HepG2 (cell line): ENCODE data around the gene LIM2. TPM values are rescaled to one million over a fixed set of nuclear protein-coding genes. Genes with fewer than 3 reads are reported as not detected.

ENCODE experiments used
- BHLHE40 ChIP-seq: IDR thresholded peaks from 2 replicates; pipeline ENCODE4 v1.6.1; 2011; ENCODE audit warnings: low read length, improper control_type of control experiment
- CHD4 ChIP-seq: fragments of 200-600 bp; sonication (generic); IDR thresholded peaks from 2 replicates; pipeline ENCODE4 v1.7.0; 2017; ENCODE audit warnings: mild to moderate bottlenecking, low read length, borderline replicate concordance
- EED ChIP-seq: sonication (generic); formaldehyde crosslinking; IDR thresholded peaks from 2 replicates; pipeline ENCODE4 v1.5.0; 2020; ENCODE audit warnings: mild to moderate bottlenecking, missing genetic modification reagents
- HDAC6 ChIP-seq: fragments of 200-600 bp; sonication (generic); IDR thresholded peaks from 2 replicates; pipeline ENCODE4 v1.7.0; 2017; ENCODE audit warnings: mild to moderate bottlenecking, antibody characterized with exemption, low read length, low read depth
- HMG20A ChIP-seq: IDR thresholded peaks from 2 replicates; pipeline ENCODE4 v1.6.1; 2016; ENCODE audit warnings: borderline replicate concordance
- HOXA5 ChIP-seq: sonication (generic); formaldehyde crosslinking; IDR thresholded peaks from 2 replicates; pipeline ENCODE4 v1.4.0; 2020; ENCODE audit warnings: missing genetic modification reagents
- IRX3 ChIP-seq: sonication (generic); formaldehyde crosslinking; IDR thresholded peaks from 2 replicates; pipeline ENCODE4 v1.8.1; 2023; ENCODE audit warnings: mild to moderate bottlenecking, low read depth, missing genetic modification reagents, borderline replicate concordance
- PAX8 ChIP-seq: sonication (generic); formaldehyde crosslinking; IDR thresholded peaks from 2 replicates; pipeline ENCODE4 v1.8.0; 2022; ENCODE audit warnings: mild to moderate bottlenecking, missing genetic modification reagents, borderline replicate concordance
- SETDB1 ChIP-seq: sonication (generic); formaldehyde crosslinking; IDR thresholded peaks from 2 replicates; pipeline ENCODE4 v1.5.1; 2020; ENCODE audit warnings: missing genetic modification reagents, mild to moderate bottlenecking, borderline replicate concordance
- SIN3B ChIP-seq: fragments of 150-350 bp; IDR thresholded peaks from 2 replicates; pipeline ENCODE4 v1.6.1; 2014; ENCODE audit warnings: low read length
- STAT5B ChIP-seq: sonication (generic); formaldehyde crosslinking; IDR thresholded peaks from 2 replicates; pipeline ENCODE4 v1.4.0; 2020; ENCODE audit warnings: missing genetic modification reagents
- TBX2 ChIP-seq: sonication (generic); formaldehyde crosslinking; IDR thresholded peaks from 2 replicates; pipeline ENCODE4 v1.5.0; 2020; ENCODE audit warnings: missing genetic modification reagents, mild to moderate bottlenecking, borderline replicate concordance
- TRIM24 ChIP-seq: sonication (generic); formaldehyde crosslinking; IDR thresholded peaks from 2 replicates; pipeline ENCODE4 v1.8.0; 2022; ENCODE audit warnings: mild to moderate bottlenecking, missing genetic modification reagents
- YY1 ChIP-seq: IDR thresholded peaks from 2 replicates; pipeline ENCODE4 v1.6.1; 2011; ENCODE audit warnings: low read length, low read depth, moderate library complexity, mild to moderate bottlenecking; ENCODE audit not compliant: insufficient read depth, insufficient replicate concordance
- ZFP36L2 ChIP-seq: sonication (generic); formaldehyde crosslinking; IDR thresholded peaks from 2 replicates; pipeline ENCODE4 v1.4.0; 2020; ENCODE audit warnings: missing genetic modification reagents
- ZNF232 ChIP-seq: sonication (generic); formaldehyde crosslinking; IDR thresholded peaks from 2 replicates; pipeline ENCODE4 v1.4.0; 2020; ENCODE audit warnings: missing genetic modification reagents, borderline replicate concordance
- ZNF282 ChIP-seq: fragments of 450-650 bp; IDR thresholded peaks from 2 replicates; pipeline ENCODE4 v1.6.1; 2018; ENCODE audit not compliant: partially characterized antibody
- ZNF550 ChIP-seq: sonication (generic); formaldehyde crosslinking; IDR thresholded peaks from 2 replicates; pipeline ENCODE4 v1.4.0; 2020; ENCODE audit warnings: mild to moderate bottlenecking, missing genetic modification reagents, borderline replicate concordance
- ZNF75D ChIP-seq: sonication (generic); formaldehyde crosslinking; IDR thresholded peaks from 2 replicates; pipeline ENCODE4 v1.8.1; 2023; ENCODE audit warnings: missing genetic modification reagents, mild to moderate bottlenecking, borderline replicate concordance
- polyA plus RNA-seq, 8 experiments: library from polyadenylated mRNA; depleted of rRNA in 3 of 8; stranded (reverse) in 7 of 8; unstranded in 1 of 8; fragments of >200 nt; fragmentation: Illumina TruSeq in 4 of 8; extraction: Trizol in 4 of 8; gene quantifications; 2 replicates each; pipeline versions ENCODE4 v1.2.1 to v1.2.3, GENCODE V29; 2011 to 2016; ENCODE audit warnings: low read depth in 4 of 8, missing spikeins in 1 of 8, mixed read lengths in 1 of 8; ENCODE audit not compliant: insufficient read depth in 1 of 8
- total RNA-seq, 5 experiments: library from RNA; depleted of rRNA; stranded (reverse); fragments of >200 nt; fragmentation: Illumina TruSeq; extraction: Trizol; gene quantifications; 2 replicates each; pipeline ENCODE4 v1.2.3, GENCODE V29; 2016; ENCODE audit warnings: low read depth in 1 of 5
- TF ChIP-seq, protein P1 (sequence below): sonication (generic); formaldehyde crosslinking; IDR thresholded peaks from 2 replicates; pipeline ENCODE4 v1.5.0; 2020; ENCODE audit warnings: mild to moderate bottlenecking, missing genetic modification reagents
- TF ChIP-seq, protein P2 (sequence below): fragments of 450-650 bp; IDR thresholded peaks from 2 replicates; pipeline ENCODE4 v1.6.1; 2017
- TF ChIP-seq, protein P3 (sequence below): sonication (generic); formaldehyde crosslinking; IDR thresholded peaks from 2 replicates; pipeline ENCODE4 v1.8.1; 2023; ENCODE audit warnings: mild to moderate bottlenecking, missing genetic modification reagents, borderline replicate concordance
- TF ChIP-seq, protein P4 (sequence below): sonication (generic); formaldehyde crosslinking; IDR thresholded peaks from 2 replicates; pipeline ENCODE4 v1.9.0; 2021; ENCODE audit warnings: missing genetic modification reagents, borderline replicate concordance
- TF ChIP-seq, protein P5 (sequence below): IDR thresholded peaks from 2 replicates; pipeline ENCODE4 v1.6.1; 2016; ENCODE audit warnings: mild to moderate bottlenecking, missing biosample characterization, missing genetic modification reagents

LIM2 gene
- total and polyA plus RNA-seq, 2 of the 13 experiments (the other 11 are each of a cell fraction or from before 2014, with no cell fraction given) = 1.3 TPM; not detected in 1

GRCh38 chr19:51422053-51422448 is 34.3 kb upstream of the LIM2 start (continued):
- TF ChIP-seq ZNF550 (CRISPR knock-in tag) (0 out of 2 replicates have a peak, but pooled peaks have one; percentile 80), IRX3 (peak; percentile 86; the same call in 1 of the 2 replicates), SIN3B (no peak), ZNF282 (no peak), TBX2 (CRISPR knock-in tag) (peak; percentile 88), ZNF232 (peak; percentile 99), HDAC6 (no peak), BHLHE40 (no peak), YY1 (peak; percentile 54), PAX8 (CRISPR knock-in tag) (0 out of 2 replicates have a peak, but pooled peaks have one; percentile 74), ZFP36L2 (CRISPR knock-in tag) (peak; percentile 98), EED (CRISPR knock-in tag) (peak; percentile 81), CHD4 (no peak), TRIM24 (CRISPR knock-in tag) (no peak), HOXA5 (CRISPR knock-in tag) (peak; percentile 99), ZNF75D (CRISPR knock-in tag) (peak; percentile 91; the same call in 1 of the 2 replicates), HMG20A (CRISPR knock-in tag) (peak; percentile 59; the same call in 1 of the 2 replicates), SETDB1 (CRISPR knock-in tag) (no peak), STAT5B (CRISPR knock-in tag) (peak; percentile 99)
- TF ChIP-seq, protein P1, sequence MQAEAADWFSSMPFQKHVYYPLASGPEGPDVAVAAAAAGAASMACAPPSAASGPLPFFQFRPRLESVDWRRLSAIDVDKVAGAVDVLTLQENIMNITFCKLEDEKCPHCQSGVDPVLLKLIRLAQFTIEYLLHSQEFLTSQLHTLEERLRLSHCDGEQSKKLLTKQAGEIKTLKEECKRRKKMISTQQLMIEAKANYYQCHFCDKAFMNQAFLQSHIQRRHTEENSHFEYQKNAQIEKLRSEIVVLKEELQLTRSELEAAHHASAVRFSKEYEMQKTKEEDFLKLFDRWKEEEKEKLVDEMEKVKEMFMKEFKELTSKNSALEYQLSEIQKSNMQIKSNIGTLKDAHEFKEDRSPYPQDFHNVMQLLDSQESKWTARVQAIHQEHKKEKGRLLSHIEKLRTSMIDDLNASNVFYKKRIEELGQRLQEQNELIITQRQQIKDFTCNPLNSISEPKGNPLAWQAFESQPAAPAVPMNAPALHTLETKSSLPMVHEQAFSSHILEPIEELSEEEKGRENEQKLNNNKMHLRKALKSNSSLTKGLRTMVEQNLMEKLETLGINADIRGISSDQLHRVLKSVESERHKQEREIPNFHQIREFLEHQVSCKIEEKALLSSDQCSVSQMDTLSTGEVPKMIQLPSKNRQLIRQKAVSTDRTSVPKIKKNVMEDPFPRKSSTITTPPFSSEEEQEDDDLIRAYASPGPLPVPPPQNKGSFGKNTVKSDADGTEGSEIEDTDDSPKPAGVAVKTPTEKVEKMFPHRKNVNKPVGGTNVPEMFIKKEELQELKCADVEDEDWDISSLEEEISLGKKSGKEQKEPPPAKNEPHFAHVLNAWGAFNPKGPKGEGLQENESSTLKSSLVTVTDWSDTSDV = peak; percentile 77; the same call in 1 of the 2 replicates
- TF ChIP-seq, protein P2, sequence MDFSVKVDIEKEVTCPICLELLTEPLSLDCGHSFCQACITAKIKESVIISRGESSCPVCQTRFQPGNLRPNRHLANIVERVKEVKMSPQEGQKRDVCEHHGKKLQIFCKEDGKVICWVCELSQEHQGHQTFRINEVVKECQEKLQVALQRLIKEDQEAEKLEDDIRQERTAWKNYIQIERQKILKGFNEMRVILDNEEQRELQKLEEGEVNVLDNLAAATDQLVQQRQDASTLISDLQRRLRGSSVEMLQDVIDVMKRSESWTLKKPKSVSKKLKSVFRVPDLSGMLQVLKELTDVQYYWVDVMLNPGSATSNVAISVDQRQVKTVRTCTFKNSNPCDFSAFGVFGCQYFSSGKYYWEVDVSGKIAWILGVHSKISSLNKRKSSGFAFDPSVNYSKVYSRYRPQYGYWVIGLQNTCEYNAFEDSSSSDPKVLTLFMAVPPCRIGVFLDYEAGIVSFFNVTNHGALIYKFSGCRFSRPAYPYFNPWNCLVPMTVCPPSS = no peak
- TF ChIP-seq, protein P3, sequence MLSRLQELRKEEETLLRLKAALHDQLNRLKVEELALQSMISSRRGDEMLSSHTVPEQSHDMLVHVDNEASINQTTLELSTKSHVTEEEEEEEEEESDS (CRISPR knock-in tag) = peak; percentile 91; the same call in 1 of the 2 replicates
- TF ChIP-seq, protein P4, sequence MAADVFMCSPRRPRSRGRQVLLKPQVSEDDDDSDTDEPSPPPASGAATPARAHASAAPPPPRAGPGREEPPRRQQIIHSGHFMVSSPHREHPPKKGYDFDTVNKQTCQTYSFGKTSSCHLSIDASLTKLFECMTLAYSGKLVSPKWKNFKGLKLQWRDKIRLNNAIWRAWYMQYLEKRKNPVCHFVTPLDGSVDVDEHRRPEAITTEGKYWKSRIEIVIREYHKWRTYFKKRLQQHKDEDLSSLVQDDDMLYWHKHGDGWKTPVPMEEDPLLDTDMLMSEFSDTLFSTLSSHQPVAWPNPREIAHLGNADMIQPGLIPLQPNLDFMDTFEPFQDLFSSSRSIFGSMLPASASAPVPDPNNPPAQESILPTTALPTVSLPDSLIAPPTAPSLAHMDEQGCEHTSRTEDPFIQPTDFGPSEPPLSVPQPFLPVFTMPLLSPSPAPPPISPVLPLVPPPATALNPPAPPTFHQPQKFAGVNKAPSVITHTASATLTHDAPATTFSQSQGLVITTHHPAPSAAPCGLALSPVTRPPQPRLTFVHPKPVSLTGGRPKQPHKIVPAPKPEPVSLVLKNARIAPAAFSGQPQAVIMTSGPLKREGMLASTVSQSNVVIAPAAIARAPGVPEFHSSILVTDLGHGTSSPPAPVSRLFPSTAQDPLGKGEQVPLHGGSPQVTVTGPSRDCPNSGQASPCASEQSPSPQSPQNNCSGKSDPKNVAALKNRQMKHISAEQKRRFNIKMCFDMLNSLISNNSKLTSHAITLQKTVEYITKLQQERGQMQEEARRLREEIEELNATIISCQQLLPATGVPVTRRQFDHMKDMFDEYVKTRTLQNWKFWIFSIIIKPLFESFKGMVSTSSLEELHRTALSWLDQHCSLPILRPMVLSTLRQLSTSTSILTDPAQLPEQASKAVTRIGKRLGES = peak; percentile 95
- TF ChIP-seq, protein P5, sequence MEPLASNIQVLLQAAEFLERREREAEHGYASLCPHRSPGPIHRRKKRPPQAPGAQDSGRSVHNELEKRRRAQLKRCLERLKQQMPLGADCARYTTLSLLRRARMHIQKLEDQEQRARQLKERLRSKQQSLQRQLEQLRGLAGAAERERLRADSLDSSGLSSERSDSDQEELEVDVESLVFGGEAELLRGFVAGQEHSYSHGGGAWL = peak; percentile 99
